SK-N-DZ (cell line): ENCODE measurements around the gene HS3ST6.
"Not testable (repeated sequence)": the region's sequence is repeated elsewhere in the genome, so short reads cannot be mapped to it uniquely, and the experiment has no call there.

Experiments
- DNase-seq: peaks from one replicate; pipeline ENCODE4 v3.0.0-alpha.2; 2015; ENCODE audit warnings: low spot score

The HS3ST6 gene

GRCh38 chr16:1926271-1926670 lies 8.1 kb upstream of the HS3ST6 start:
- DNase-seq, result no peak

GRCh38 chr16:1924095-1924494 lies 5.9 kb upstream of the HS3ST6 start:
- no peak for DNase-seq

- peak; percentile 54 for DNase-seq
Measured at GRCh38 chr16:1923299-1924034, 5.3 kb upstream of the HS3ST6 start.

GRCh38 chr16:1922357-1922756 lies 4.1 kb upstream of the HS3ST6 start:
- DNase-seq, result no peak

GRCh38 chr16:1920727-1921171 lies 2.5 kb upstream of the HS3ST6 start:
- peak; percentile 75 for DNase-seq

- DNase-seq, result not testable (repeated sequence)
Measured at GRCh38 chr16:1920122-1920521, 1.9 kb upstream of the HS3ST6 start.

- DNase-seq, result no peak
Measured at GRCh38 chr16:1919327-1919998, 1.2 kb upstream of the HS3ST6 start.

GRCh38 chr16:1917665-1918350 lies 407 bp downstream of the HS3ST6 start:
- DNase-seq, result no peak

GRCh38 chr16:1917056-1917664 lies 1.1 kb downstream of the HS3ST6 start:
- DNase-seq, result no peak

- DNase-seq, result no peak
Measured at GRCh38 chr16:1916640-1916990, 1.6 kb downstream of the HS3ST6 start.

- no peak for DNase-seq
Measured at GRCh38 chr16:1915732-1916639, 2.2 kb downstream of the HS3ST6 start.

GRCh38 chr16:1914988-1915387 lies 3.2 kb downstream of the HS3ST6 start:
- no peak for DNase-seq

GRCh38 chr16:1914084-1914608 lies 4.1 kb downstream of the HS3ST6 start:
- no peak for DNase-seq

GRCh38 chr16:1913327-1914083 lies 4.7 kb downstream of the HS3ST6 start:
- no peak for DNase-seq

GRCh38 chr16:1912215-1912543 lies 6.0 kb downstream of the HS3ST6 start:
- no peak for DNase-seq

GRCh38 chr16:1911467-1912214 lies 6.6 kb downstream of the HS3ST6 start:
- no peak for DNase-seq

GRCh38 chr16:1909561-1910231 lies 8.5 kb downstream of the HS3ST6 start:
- DNase-seq, result no peak

- DNase-seq, result no peak
Measured at GRCh38 chr16:1908983-1909382, 9.2 kb downstream of the HS3ST6 start.

- DNase-seq, result no peak
Measured at GRCh38 chr16:1908184-1908583, 10.0 kb downstream of the HS3ST6 start.
